Tibial nerve (tissue), 4 donors: Measurements from ENCODE around the gene TENM4.

Experiments used
- EP300 ChIP-seq, 2 donors: sonication (generic); formaldehyde crosslinking; IDR thresholded peaks; one replicate each; pipeline ENCODE4 v1.6.1; 2017; ENCODE audit warnings: antibody characterized with exemption in 2 of 2, mild to moderate bottlenecking in 1 of 2
- POLR2A ChIP-seq, 2 donors: fragments of 450-650 bp; IDR thresholded peaks; one replicate each; pipeline ENCODE4 v1.6.1; 2017; ENCODE audit warnings: antibody characterized with exemption in 2 of 2, mild to moderate bottlenecking in 2 of 2, moderate library complexity in 2 of 2
- TF ChIP-seq, protein P1 (sequence below), 5 experiments: fragments of 200-600 bp in 3 of 5; fragments of 450-650 bp in 2 of 5; sonication (generic) in 3 of 5; IDR thresholded peaks; one replicate each; pipeline ENCODE4 v1.5.1; 2016 to 2019; ENCODE audit warnings: antibody characterized with exemption in 5 of 5, mild to moderate bottlenecking in 3 of 5, moderate library complexity in 2 of 5

DNA sequence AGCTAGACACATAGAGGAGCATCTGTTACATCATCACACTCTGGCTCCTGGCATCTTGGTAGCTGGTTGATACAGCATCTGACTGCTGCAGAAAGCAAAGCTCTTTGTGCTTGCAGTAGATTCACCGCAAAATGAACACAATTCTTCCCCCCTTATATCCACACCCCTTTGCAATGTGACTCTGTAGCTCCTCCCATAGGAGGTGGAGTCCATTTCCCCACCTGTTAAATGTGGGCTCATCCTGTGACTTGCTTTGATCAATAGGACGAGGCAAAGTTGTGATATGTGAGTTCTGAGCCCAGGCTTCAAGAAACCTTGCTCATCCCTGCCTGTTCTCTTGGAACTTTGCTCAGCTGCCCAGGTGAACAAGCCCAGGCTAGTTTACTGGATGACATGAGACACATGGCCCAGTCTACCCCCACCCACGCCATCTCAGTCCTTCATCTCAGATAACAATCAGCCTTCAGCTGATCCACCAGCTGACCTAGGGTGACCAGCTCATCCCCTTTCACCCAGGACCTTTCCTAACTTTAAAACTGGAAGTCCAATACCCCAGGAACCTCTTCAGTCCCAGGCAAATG lies 272.2 kb downstream of the TENM4 start:
- TF ChIP-seq, protein P1, sequence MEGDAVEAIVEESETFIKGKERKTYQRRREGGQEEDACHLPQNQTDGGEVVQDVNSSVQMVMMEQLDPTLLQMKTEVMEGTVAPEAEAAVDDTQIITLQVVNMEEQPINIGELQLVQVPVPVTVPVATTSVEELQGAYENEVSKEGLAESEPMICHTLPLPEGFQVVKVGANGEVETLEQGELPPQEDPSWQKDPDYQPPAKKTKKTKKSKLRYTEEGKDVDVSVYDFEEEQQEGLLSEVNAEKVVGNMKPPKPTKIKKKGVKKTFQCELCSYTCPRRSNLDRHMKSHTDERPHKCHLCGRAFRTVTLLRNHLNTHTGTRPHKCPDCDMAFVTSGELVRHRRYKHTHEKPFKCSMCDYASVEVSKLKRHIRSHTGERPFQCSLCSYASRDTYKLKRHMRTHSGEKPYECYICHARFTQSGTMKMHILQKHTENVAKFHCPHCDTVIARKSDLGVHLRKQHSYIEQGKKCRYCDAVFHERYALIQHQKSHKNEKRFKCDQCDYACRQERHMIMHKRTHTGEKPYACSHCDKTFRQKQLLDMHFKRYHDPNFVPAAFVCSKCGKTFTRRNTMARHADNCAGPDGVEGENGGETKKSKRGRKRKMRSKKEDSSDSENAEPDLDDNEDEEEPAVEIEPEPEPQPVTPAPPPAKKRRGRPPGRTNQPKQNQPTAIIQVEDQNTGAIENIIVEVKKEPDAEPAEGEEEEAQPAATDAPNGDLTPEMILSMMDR (IDR thresholded peaks at IDR 0.05): no peak
- TF ChIP-seq POLR2A (IDR thresholded peaks at IDR 0.05) (no peak), EP300 (IDR thresholded peaks at IDR 0.05) (no peak)
